Measurements from ENCODE around the gene HMSD. TPM values are rescaled to one million over a fixed set of nuclear protein-coding genes. Genes with fewer than 3 reads are reported as not detected.

The HMSD gene
- total RNA-seq, 6 donors from 2014 or later = 0.30 to 2.9 (median 1.0) TPM; not detected in 2

- 75 to 76% methylated on average over 4 of the region's 4 CpGs for WGBS, 2 donors
These were observed 2.2 kb downstream of the HMSD start for GRCh38 chr18:63951302-63951705.

GRCh38 chr18:63953811-63954210, 4.7 kb downstream of the HMSD start:
- Histone ChIP-seq H3K4me1 (peaks cover 0 to 11% (median 6%) of the 10 kb centered on the region in 4 donors), H3K27me3 (no peaks in the 10 kb centered on the region), H3K9me3 (no peaks in the 10 kb centered on the region), H3K36me3 (no peaks in the 10 kb centered on the region), H3K4me3 (no peak overlapping the region), H3K27ac (no peak overlapping the region)
- DNase-seq (no peak), ATAC-seq (ENCODE audit: low FRiP score in 2 of 2) (no peak)
- WGBS, 2 donors = 43 to 49% methylated on average over 5 of the region's 5 CpGs
- TF ChIP-seq POLR2A (IDR thresholded peaks at IDR 0.05) = no peak
- TF ChIP-seq POLR2AphosphoS5 (IDR thresholded peaks at IDR 0.05) = no peak
- no peak for TF ChIP-seq CTCF (IDR thresholded peaks at IDR 0.05)
- TF ChIP-seq EP300 (IDR thresholded peaks at IDR 0.05) = no peak

More at GRCh38 chr18:63951302-63951705, 2.2 kb downstream of the HMSD start:
- Histone ChIP-seq H3K9me3 (no peaks in the 10 kb centered on the region), H3K36me3 (no peaks in the 10 kb centered on the region), H3K27me3 (no peaks in the 10 kb centered on the region), H3K4me1 (peaks cover 0 to 12% (median 7%) of the 10 kb centered on the region in 4 donors), H3K4me3 (no peak overlapping the region), H3K27ac (no peak overlapping the region)
- ATAC-seq (ENCODE audit: low FRiP score in 2 of 2) (no peak), DNase-seq (no peak)
- TF ChIP-seq EP300 (IDR thresholded peaks at IDR 0.05) (no peak), POLR2AphosphoS5 (IDR thresholded peaks at IDR 0.05) (no peak), CTCF (IDR thresholded peaks at IDR 0.05) (no peak), POLR2A (IDR thresholded peaks at IDR 0.05) (no peak)

GRCh38 chr18:63956755-63957154, 7.7 kb downstream of the HMSD start:
- no peak overlapping the region for H3K27ac ChIP-seq
- H3K9me3 ChIP-seq = no peaks in the 10 kb centered on the region
- DNase-seq = no peak
- TF ChIP-seq POLR2AphosphoS5 (IDR thresholded peaks at IDR 0.05) = no peak
- TF ChIP-seq POLR2A (IDR thresholded peaks at IDR 0.05) = no peak
- TF ChIP-seq CTCF (IDR thresholded peaks at IDR 0.05) = no peak
- TF ChIP-seq EP300 (IDR thresholded peaks at IDR 0.05) = no peak
- H3K4me3 ChIP-seq = no peak overlapping the region
- no peak for ATAC-seq (ENCODE audit: low FRiP score in 2 of 2)
- no peaks in the 10 kb centered on the region for H3K36me3 ChIP-seq
- no peaks in the 10 kb centered on the region for H3K4me1 ChIP-seq
- no peaks in the 10 kb centered on the region for H3K27me3 ChIP-seq
- WGBS, 2 donors = 63 to 65% methylated on average over 4 of the region's 4 CpGs

GRCh38 chr18:63960891-63961290, 11.8 kb downstream of the HMSD start:
- 71% methylated on average over 1 of the region's 1 CpG for WGBS, 2 donors
- ATAC-seq (ENCODE audit: low FRiP score in 2 of 2) (no peak), DNase-seq (no peak)
- Histone ChIP-seq H3K4me3 (no peak overlapping the region), H3K9me3 (no peaks in the 10 kb centered on the region), H3K4me1 (no peaks in the 10 kb centered on the region), H3K36me3 (no peaks in the 10 kb centered on the region), H3K27me3 (no peaks in the 10 kb centered on the region), H3K27ac (no peak overlapping the region)
- TF ChIP-seq POLR2AphosphoS5 (IDR thresholded peaks at IDR 0.05) (no peak), EP300 (IDR thresholded peaks at IDR 0.05) (no peak), CTCF (IDR thresholded peaks at IDR 0.05) (no peak)

GRCh38 chr18:63961435-63961980, 12.4 kb downstream of the HMSD start:
- Histone ChIP-seq H3K9me3 (no peaks in the 10 kb centered on the region), H3K27ac (no peak overlapping the region), H3K27me3 (no peaks in the 10 kb centered on the region), H3K4me1 (no peaks in the 10 kb centered on the region), H3K36me3 (no peaks in the 10 kb centered on the region), H3K4me3 (no peak overlapping the region)
- TF ChIP-seq POLR2A (IDR thresholded peaks at IDR 0.05) = no peak
- no peak for TF ChIP-seq EP300 (IDR thresholded peaks at IDR 0.05)
- TF ChIP-seq POLR2AphosphoS5 (IDR thresholded peaks at IDR 0.05) = no peak
- no peak for TF ChIP-seq CTCF (IDR thresholded peaks at IDR 0.05)
- DNase-seq (no peak), ATAC-seq (ENCODE audit: low FRiP score in 2 of 2) (peak; percentile 30 to 53)
- 62 to 71% methylated on average over 5 of the region's 5 CpGs for WGBS, 2 donors

Measured in upper lobe of left lung (tissue), 6 donors.